Measurements from ENCODE around the gene MEGF10.

MEGF10 gene

DNA sequence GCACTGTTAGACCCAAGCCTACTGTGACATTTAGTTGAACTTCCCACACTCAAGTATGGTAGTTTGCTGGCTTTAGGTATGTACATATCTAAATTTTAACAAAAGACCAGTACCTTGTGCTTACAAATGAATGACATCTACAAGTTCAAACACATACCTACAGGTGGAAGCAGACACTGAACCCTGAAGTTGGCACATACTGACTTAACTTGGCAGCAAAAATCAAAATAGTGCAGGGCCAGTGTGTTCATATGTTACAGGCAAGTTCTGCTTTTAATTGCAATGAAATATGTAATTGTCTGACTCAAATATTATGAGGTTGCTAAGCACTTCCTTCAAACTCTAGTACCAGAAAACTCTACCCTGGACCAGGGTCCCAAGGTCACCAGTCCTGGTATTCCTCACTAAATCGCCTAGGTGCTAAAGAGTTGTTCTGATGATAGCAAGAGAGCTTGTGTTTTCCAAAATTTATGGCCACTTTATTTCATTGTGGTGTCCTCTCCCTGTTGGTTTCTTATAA lies 77.4 kb downstream of the MEGF10 start:
- DNase-seq (ENCODE audit: low read depth, low spot score) = no peak

DNA sequence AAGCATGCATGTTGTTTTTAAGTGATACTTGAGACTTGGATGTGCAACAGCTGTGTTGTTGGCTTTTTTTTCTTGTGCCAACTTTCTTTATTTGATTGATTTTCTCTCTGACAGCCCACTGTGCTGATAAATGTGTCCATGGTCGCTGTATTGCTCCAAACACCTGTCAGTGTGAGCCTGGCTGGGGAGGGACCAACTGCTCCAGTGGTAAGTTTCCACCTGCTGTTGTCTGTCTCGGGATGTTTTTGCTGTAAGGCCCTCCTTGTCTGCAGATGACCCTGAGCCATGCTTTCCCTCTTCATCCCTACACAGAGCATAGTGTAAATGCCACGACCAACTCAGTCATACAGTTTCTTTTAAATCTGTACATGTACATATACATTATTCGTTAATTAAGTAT lies 79.2 kb downstream of the MEGF10 start:
- DNase-seq (ENCODE audit: low read depth, low spot score) = no peak

DNA sequence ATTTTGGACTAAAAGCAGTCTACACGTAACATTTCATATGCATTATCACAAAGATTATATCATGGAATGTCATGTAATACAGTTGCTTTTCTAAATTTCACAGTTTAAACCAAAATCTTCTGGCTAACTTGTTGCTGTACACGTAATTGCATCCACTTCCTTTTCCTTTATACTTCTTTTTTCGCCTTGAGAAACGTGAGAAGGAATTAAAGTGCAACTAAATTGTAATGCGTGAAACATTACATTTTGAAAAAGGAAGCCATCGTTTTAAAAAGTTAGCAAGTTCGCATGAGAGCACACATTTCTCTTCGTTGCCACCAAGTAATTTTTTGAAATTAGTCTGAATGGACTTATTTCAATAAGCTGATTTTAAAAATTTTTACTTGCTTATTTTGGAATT lies 80.0 kb downstream of the MEGF10 start:
- no peak for DNase-seq (ENCODE audit: low read depth, low spot score)

DNA sequence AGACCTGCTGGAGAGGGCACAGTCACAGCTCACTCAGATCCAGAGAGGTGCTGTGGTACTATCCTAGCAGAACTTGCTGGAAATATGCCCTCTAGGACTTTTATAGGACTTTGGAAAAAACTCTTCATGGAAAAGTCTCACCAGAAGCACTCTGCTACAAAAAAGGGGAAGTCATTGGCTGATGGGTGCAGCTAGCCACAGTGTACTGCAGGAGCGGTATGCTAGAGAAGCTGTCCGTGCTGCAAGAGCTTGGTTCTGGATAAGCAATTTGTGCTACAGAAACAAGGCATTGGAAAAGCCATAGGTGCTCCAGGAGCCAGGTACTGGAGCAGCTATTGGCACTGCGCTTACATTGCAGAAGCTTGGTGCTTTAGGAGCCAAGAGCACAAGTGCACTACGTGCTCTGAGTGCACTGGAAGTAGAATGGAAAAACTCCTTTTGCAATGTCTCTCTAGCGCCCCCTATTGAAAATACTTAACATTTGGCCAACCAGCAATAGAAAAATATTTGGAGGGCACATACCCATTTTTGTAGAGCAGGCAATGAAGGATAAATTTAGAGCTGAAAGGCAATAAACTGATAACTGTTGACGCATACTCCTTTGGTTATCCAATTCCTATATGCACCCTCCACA lies 83.4 kb downstream of the MEGF10 start:
- DNase-seq (ENCODE audit: low read depth, low spot score) = no peak

DNA sequence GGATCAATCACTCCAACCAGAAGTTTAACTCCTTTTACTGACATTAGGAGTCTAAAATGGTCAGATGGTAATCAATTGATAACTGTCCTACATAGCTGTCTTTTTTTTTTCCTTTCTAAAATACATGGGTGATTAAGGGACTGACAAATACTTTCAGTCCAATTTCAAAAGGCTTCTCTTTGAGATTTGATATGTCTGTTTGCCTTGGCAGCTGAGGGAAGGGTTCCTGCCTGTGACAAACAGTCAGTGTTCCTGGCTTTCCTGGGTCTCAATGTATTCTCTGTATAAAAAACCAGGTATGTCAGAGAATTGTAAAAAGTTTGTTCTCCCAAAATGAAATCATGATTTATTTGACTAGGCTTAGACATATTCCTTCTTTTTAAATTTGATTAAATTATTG lies 84.5 kb downstream of the MEGF10 start:
- DNase-seq (ENCODE audit: low read depth, low spot score) = no peak

DNA sequence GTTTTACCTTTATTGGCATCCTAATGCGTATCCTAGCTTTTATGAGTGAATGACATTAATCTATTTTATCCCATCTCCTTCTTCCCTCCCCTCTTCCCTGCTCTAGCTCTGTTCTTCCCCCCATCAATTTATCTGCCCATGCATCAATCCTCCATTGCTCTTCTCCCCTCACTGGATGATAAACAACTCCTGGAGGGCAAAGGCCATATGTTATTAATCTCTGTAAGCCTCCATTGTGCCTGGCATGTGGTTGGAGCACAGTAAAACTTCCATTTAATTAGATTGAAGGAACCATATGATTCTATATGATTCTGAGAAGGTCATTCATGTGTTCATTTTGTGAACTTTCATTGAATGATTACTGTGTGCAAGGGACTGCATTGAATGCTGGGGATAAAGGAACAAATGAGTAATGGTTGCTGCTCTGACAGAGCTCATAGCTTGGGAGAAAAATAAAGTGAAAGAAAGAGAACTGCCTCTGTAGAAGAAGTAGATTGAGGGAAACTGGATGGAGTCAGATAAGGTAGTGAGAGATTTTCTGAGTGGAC lies 85.0 kb downstream of the MEGF10 start:
- no peak for DNase-seq (ENCODE audit: low read depth, low spot score)

DNA sequence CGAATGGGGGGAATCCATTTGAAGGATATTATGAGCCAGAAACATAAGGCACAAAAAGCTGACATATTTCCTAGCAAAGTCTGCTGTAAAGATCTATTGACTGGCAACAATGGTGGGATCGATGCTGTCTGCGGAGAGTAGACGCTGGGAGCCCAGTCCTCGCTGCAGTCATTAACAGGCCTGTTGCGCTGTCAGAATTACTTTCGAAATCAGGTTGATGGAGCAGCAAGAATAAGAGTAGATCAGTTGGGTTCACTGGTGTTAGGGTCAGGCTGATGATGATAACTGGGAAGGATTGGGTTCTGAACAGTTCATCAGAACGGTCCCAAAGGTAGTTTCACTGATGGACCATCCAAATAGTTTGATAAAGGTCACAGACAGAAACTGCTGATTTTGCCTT lies 87.1 kb downstream of the MEGF10 start:
- no peak for DNase-seq (ENCODE audit: low read depth, low spot score)

DNA sequence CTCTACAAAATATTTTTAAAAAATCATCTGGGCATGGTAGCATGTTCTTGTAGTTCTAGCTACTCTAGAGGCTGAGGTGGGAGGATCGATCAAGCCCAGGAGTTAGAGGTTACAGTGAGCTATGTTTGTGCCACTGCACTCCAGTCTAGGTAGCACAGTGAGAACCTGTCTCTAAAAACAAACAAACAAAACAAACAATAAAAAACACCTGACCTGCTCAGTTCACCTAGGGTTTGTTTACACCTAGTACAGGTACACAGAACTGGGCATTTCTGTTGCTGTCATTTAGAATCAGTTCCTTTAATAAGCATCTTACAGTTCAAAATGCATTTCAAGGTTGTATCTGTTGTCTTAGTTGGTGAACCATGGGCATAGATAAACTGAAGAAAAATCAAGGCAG lies 95.3 kb downstream of the MEGF10 start:
- no peak for DNase-seq (ENCODE audit: low read depth, low spot score)

DNA sequence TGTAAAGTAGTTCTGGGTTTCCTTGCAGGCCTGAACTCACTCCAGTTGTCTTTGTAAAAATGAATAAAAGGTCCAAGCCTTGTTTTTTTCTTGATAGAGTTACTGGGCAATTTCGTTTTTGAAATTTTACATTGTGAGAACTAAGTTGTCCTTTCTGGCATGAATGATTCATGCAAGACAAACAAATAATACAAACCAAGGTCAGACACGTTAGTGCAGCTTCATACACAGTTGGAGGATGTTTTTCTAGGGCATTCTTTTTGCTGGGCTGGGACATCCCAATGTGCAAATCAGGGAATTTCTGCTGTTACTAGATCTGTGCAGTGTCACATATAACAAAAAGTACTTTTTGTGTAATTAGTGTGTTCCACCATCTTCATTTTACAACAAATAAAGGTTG lies 96.0 kb downstream of the MEGF10 start:
- peak; percentile 64 for DNase-seq (ENCODE audit: low read depth, low spot score)

DNA sequence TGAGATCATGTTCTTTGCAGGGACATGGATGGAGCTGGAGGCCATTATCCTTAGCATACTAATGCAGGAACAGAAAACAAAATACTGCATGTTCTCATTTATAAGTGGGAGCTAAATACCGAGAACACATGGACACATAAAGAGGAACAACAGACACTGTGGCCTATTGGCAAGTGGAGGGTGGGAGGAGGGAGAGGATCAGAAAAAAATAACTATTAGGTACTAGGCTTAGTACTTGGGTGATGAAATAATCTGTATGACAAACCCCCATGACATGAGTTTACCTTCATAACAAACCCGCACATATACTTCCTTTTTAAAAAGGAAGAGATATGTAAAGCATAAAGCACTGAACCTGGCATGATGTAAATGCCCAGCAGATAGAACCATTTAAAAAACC lies 99.0 kb downstream of the MEGF10 start:
- no peak for DNase-seq (ENCODE audit: low read depth, low spot score)

DNA sequence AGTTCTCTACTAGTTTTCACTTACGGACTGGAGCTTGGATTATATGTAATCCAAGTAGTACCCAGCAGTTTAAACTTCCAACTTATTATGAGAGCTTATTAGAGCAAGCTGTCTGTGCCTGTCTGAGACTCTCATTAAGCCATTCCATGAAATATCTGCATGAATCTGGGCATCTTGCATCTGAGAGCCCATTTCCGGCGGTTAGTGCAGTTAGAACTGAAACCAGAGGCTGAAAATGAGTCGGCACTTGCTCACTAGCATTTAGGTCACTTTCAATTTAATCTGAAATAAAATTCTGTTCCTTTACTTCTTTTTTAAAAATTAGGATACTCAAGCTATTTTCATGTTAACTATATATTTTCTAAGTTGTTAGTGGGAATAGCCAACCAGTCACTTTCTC lies 102.2 kb downstream of the MEGF10 start:
- no peak for DNase-seq (ENCODE audit: low read depth, low spot score)

DNA sequence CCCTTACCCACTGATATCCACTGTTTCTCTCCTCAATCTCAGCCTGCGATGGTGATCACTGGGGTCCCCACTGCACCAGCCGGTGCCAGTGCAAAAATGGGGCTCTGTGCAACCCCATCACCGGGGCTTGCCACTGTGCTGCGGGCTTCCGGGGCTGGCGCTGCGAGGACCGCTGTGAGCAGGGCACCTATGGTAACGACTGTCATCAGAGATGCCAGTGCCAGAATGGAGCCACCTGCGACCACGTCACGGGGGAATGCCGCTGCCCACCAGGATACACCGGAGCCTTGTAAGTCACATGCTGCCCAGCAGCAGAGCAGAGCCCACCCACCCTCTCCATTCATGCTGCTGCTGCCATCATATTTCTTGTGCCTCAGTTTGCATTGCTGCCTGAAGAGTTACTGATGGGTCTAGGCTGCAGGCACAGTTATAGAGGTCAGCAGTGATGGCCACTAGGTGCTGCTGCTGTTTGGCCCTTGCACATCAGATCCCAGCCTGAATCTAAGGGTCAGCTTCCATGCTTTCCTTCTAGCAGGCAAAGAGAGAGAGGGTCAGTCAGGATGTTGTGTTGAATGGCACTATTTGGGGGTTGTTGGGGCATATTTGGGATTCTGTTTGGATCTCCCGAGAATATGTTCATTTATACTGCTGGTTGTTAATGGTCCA lies 106.0 kb downstream of the MEGF10 start:
- DNase-seq (ENCODE audit: low read depth, low spot score) = no peak

DNA sequence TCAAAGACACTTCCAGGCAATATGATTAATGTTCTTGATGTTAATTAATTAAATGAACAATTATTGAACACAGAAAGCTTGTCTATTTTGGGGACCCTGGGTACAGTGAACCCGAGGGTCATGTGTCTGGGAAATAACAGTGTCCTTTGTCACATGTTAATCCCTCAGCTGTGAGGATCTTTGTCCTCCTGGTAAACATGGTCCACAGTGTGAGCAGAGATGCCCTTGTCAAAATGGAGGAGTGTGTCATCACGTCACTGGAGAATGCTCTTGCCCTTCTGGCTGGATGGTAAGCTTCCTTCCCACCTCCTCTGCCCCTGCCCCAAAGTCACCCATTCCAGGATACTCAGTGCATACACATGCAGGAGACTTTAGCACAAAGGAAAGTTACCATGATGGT lies 107.9 kb downstream of the MEGF10 start:
- DNase-seq (ENCODE audit: low read depth, low spot score) = no peak

DNA sequence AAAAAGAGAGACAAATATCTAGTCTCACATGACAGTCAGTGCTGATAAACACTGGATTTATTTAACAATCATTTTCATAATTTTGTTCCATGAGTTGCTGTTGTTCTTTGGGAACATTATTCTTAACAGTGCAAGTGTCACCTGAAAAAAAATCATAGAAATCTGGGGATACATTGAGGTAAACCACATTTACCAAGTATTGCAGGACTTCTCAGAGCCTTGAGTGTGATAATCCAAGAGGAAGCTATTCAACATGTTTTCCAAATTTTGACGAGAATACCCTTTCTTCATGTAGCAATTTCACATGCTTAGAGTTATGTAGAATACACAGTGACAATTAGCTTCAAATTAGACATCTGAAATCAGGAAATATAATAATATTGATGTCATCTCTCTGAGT lies 108.5 kb downstream of the MEGF10 start:
- no peak for DNase-seq (ENCODE audit: low read depth, low spot score)

DNA sequence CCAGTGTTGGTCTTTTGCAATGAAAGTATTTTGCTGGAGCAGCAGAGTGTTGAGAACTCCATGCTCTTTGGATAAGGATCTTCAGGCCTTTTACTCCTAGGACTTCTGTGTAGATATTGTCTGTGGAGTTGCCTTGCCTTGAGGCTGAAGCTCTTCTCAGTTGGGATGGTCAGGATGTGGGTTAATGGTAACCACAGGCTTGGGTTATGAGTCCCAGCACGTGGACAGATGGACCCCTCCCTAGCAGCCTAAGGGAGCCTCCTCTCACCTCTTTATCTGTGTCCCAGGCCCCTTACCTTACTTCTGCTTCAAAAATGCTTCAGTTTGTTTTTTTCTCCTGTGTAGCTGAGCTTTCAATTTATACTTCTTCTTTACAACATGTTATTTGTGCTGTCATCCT lies 109.9 kb downstream of the MEGF10 start:
- peak; percentile 15 for DNase-seq (ENCODE audit: low read depth, low spot score)

DNA sequence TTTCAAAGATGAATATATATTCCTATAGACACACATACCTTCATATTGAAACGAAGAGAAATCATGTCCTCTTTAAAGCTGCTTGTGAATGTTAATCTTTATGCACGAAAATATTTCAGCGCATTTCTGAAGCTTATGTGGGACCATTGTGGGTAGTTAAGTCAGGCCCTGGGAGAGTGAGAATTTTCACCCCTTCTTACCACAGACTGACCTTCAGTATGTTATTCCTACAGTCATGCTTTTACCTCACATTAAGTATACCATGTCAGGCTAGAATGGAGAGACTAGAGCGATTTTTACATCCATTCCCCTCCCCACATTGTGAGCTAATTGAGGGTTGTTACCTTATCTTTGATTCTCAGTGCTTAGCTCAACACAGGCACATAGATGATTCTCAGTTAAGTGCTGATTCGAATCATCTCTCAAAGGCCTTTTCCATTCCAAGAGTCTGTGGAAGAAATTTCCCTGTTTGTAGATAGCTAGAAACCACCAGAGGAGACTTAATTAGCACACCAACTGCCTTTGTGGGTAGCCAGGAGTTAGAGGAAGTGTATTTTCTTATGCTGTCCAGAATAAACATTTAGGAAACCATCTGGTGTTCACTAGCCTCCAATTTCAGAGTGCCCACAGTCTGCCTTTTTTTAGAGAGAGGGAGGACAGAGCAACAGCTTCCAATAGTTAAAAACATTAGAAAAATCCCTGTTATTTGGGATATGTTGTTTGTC lies 110.5 kb downstream of the MEGF10 start:
- peak; percentile 84 for DNase-seq (ENCODE audit: low read depth, low spot score)

DNA sequence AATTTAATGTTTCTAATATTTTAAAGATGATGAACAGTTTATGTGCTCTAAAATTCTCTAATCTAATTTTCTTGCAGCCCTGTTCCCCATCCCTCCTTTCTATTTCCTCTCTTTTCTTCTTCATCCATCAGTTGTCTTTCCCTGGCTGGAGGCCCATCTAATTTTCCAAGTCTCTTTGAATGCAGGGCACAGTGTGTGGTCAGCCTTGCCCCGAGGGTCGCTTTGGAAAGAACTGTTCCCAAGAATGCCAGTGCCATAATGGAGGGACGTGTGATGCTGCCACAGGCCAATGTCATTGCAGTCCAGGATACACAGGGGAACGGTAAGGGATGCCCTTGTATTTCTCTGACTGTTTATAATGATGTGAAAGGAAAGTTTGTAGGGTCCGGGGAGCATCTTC lies 111.8 kb downstream of the MEGF10 start:
- no peak for DNase-seq (ENCODE audit: low read depth, low spot score)

DNA sequence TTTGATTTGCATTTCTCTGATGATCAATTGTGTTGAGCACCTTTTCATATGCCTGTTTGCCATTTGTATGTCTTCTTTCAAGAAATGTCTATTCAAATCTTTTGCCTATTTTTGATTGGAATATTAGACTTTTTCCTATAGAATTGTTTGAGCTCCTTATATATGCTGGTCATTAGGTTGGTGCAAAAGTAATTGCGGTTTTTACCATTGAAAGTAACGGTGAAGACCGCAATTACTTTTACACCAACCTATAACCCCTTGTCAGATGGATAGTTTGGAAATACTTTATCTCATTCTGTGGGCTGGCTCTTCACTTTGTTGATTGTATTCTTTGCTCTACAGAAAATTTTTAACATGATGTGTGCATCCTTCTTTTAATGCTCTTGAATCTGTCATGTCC lies 113.6 kb downstream of the MEGF10 start:
- no peak for DNase-seq (ENCODE audit: low read depth, low spot score)

DNA sequence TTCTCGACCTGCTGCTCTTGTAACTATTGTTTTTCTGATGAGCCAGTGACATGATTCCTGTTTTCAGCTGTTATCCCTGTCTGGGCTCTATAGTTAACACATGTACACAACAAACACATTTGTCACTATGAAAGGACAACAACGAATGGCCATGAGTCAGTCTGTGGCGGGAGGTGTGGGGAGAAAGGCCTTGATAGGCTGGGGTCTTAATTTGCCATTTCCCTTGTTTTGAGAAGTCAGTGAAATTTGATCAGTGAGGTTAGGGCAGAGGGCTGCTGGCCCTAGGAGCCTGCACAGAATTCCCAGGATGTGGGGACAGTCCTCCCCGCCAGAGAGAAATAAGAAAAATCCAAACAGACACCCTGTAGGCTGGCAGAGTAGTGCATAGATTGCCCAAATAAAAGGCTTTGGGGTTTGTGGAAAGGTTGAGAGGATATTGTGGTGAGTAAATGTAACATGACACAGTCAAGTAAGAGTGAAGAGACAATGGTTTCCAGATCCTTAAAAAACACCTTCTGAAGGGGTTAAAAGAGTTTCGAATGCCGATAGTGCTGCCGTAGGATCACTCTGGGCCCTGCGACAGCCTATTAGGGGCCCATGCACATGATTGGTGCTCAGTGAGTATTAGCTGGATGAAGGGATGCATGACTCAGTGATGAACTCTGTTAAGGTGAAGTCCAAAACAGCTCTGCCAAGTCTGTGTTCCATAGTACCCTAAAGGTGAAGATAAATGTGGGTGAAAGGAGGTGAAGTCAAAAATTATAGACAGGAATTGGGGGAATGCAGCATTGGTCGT lies 115.9 kb downstream of the MEGF10 start:
- DNase-seq (ENCODE audit: low read depth, low spot score) = peak; percentile 17

DNA sequence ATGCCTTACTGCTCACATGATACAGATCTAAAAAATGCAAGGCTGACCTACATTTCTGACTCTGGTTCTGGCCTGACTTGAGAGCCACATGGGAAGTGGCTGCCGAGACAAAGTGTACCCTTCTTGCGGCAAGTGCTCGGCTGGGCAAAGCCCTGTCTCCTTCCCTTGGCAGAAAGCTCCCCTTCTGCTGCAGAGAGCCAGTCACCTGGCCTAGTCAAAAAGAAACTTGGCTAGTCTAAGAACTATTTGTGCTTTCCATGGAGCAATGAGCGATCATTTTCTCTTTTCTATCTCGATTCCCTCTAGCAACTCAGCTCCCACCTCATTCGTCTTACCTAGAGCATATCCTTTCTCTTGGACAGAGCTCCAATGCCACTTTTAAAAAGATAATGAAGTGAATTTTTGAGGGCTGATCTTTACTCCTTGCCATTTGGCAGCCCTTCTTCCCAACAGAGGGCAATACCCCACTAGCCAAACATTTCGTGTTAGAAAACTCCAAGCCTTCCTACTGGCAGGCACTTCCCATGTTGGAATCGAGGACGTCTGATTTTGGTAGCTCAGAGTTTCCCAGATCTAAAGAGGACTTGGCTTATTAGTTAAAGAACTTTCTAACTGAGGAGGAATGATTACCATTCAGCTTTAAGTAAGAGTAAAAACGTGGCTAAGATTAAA lies 118.8 kb downstream of the MEGF10 start:
- peak; percentile 44 for DNase-seq (ENCODE audit: low read depth, low spot score)
